ENCODE results near the gene JARID2.

The JARID2 gene

DNA sequence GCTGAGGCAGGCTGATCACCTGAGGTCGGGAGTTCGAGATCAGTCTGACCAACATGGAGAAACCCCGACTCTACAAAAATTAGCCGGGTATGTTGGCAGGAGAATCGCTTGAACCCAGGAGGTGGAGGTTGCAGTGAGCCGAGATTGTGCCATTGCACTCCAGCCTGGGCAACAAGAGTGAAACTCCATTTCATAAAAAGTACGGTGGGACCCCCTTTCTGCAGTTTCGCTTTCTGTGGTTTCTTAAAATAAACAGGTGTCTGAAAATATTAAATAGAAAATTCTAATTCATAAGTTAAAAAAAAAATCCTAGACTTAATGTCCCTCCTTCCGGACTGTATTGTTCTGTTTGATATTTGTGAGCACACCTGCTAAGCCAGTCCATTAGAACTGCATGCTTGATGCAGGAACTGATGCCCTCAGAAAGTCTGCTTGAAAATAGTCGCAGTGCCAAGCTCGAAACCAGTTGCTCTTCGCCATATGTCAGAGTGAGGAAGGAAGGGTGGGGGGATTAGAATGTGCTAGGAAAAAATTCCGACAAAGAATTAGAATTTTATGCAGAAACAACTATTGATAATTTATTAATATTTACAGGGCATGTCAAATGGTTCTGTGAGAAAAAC, 85.9 kb downstream of the JARID2 start:
- DNase-seq (ENCODE audit: low read depth in 2 of 2): no peak

GRCh38 chr6:15332446-15332845, 86.6 kb downstream of the JARID2 start:
- no peak for DNase-seq (ENCODE audit: low read depth in 2 of 2)

- no peak for DNase-seq (ENCODE audit: low read depth in 2 of 2)
Measured at GRCh38 chr6:15335385-15335784, 89.5 kb downstream of the JARID2 start.

GRCh38 chr6:15335916-15336315, 90.0 kb downstream of the JARID2 start:
- DNase-seq (ENCODE audit: low read depth in 2 of 2): no peak

- no peak for DNase-seq (ENCODE audit: low read depth in 2 of 2)
Measured at GRCh38 chr6:15336900-15337560, 91.2 kb downstream of the JARID2 start.

DNA sequence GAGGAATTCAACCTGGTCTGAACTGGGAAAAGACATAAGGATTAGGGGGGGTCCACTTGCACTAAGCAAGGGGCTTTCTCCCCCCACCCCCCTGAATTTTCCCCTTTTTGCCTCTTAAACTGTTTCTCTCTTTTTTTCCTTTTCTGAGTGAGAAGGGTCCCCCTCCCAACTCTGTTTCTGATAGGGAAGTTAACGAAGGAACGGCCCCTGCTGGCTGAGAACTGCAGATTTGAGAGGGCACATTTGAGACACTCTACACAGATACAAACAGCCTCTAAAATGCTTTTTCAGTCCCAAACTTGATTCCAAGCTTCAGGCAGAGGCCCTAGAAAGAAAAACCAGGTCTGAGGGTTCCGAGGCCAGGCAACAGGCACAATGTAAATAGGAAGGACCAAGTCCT, 91.7 kb downstream of the JARID2 start:
- DNase-seq (ENCODE audit: low read depth in 2 of 2): no peak

- no peak for DNase-seq (ENCODE audit: low read depth in 2 of 2)
Measured at GRCh38 chr6:15338476-15338875, 92.6 kb downstream of the JARID2 start.

GRCh38 chr6:15339081-15339480, 93.2 kb downstream of the JARID2 start:
- no peak for DNase-seq (ENCODE audit: low read depth in 2 of 2)

DNA sequence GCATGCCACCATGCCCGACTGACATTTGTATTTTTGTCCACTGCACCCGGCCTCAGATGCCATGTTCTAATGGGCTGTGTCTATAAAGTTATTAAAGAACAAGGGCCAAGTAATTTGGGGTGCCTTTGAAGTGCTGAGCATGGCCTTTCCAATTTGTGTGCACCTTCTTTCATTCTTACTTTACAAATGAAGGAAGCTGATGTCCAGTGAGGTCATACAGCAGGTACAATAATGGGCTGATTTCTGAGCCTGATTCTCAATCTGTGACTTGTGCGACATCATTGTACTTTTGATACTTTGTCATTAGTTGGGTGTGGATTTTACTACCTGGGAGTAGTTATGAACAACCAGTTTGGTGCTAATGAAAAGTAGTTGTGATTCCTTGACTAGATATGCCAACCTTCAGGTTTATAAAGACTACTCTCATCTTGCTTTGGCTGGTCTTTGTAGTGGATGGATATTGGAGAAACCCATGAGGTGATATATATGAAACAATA, 94.3 kb downstream of the JARID2 start:
- no peak for DNase-seq (ENCODE audit: low read depth in 2 of 2)

DNA sequence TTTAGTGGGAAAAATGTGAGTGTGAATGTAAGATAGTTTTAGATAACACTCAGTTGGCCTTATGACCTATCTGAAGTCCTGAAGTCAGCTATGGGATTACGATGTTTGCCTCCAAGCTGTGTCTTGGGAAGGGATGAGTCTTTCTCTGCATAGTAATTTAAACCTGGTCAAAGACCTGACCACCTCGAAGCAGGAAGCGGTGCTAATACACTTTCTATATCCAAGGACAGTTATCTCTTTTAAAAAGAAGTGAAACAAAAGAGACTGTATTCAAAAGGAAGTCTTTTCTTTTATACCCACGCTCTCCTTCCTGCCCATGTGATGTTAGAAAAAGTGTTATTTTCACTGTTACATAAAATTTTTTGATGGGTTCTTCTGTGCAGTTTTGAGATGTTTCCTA, 94.9 kb downstream of the JARID2 start:
- DNase-seq (ENCODE audit: low read depth in 2 of 2): no peak

DNA sequence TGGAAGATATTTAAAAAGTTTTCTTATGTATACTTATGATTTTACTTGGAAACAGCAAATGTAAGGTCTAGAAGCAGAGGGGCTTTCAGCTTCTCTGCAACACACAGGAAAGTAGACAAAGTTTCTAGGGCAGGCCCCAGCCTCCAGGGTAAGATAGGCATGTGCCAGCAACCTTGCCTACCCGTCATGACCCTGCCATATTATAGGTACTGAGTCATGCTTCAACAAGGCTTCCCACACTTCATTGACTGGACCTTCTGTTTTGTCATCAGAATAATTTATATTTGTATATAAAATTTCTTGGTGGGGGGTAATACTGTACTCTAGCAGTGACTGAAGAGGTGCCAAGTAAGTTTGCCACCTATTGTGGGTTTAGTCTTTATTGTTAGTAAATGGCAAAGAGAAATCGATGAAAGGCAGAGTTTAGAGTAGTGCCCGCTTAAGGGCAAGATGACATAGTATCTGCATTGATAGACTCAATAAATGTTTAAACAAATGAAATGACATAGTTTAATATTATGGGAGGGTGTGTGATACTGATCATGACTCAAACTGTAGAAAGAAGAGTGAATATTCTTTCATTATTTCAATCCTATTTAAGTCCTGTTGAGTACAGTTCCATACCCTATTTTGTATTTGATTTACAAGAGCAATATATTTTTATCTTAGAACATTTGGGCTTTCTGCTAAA, 95.6 kb downstream of the JARID2 start:
- DNase-seq (ENCODE audit: low read depth in 2 of 2): no peak

DNA sequence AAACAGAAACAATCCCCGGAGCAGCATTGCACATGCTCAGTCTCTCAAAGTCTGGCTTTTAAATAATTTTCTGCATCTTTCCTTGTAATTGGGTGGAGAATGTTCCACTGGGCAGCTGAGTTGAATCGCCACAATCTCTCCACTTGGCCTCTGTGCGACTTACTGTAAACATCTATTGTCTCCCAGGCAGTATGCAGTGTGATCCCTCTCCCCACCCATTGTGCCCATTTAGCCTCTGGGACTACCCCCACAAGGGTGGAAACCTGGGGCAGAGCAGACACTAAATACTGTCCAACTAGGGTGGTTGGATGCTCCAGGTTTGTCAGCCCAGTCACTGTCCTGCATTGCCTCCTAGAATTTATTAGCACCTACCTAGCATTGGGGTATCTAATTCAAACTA, 96.2 kb downstream of the JARID2 start:
- DNase-seq (ENCODE audit: low read depth in 2 of 2): no peak

DNA sequence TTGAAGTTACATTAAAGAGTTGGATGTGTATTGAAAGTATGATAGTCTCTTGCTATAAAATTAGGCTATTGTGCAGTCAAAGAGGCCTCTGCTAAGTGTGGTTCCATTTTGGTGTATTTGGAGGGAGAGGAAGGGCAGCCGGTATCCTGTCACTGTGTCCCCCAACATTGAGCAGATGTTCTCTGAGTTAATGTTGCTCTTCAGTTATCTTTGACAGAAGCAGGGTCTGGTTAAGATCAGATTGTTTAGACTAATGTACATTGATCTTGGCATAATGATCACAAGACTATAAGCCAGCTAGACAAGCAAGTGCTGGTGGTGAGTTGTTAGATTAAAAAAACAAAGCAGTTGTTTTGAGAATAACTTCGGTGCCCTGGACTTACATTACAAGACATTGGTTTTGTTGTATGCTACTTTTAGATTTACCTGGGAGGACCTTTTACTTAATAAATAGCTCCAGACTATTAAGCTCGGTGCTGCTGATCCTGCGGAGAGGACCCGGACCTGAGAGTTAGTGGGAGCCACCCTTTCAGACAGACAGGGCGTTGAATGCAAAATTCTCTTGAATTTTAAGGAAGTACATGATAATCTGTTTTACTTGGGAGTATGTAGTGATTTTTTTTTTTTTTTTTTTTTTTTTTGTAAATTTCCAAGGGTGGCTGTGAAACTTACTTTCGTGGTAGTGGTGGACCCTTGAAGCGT, 97.8 kb downstream of the JARID2 start:
- no peak for DNase-seq (ENCODE audit: low read depth in 2 of 2)

DNA sequence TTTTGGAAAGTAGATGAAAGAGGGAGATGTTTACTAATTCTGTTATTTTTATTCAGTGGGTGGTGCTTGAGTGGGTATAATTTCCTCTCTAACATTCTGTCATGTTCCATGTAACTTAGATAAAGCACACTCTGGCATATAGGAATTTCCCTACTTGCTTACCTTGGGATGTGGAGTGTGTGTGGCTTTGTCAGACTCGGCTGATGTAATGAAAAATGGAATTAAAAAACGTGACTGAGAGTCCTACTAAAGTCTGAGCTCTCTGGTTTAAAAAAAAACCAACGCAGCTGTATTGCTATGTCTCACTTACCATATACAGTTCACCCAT, 98.3 kb downstream of the JARID2 start:
- DNase-seq (ENCODE audit: low read depth in 2 of 2): no peak

- no peak for DNase-seq (ENCODE audit: low read depth in 2 of 2)
Measured at GRCh38 chr6:15344831-15345230, 99.0 kb downstream of the JARID2 start.

GRCh38 chr6:15346315-15346714, 100.4 kb downstream of the JARID2 start:
- DNase-seq (ENCODE audit: low read depth in 2 of 2): no peak

DNA sequence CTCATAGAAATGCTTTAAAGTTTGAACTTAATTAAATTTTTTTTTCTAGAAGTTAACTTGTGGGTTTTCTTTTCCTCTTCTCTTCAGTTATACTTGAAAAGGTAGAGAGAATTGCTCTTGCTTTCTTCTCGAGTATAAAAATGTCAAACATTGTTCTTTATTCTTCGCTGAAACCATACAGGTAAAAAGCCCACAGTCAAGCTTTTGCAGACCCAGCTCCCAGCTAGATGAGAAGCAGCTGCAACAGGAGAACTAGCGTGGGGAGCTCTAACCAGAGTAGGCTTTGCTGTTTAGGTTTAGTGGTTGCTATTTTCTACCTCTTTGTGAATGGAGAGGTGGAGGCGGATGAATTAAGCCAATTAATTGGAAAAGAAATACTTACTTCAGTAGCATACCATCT, 102.7 kb downstream of the JARID2 start:
- no peak for DNase-seq (ENCODE audit: low read depth in 2 of 2)

DNA sequence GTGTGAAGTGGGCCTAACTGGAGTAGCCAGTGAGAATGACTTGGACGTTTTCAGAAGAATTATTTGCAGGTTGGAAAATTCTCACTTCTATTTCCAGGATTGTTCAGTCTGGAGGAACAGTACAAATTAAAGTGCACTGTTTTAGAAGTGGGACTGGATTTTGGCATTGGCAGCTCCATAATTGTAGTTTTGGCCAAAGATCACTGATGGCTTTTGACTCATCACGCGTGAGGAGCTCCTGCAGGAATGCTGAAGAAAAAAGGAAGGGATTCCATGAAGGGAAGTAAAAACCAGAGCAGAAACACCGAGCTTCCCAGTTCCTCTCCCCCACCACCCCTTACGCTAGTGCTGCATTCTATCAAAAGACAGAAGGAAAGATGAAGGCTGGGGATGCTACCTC, 103.5 kb downstream of the JARID2 start:
- no peak for DNase-seq (ENCODE audit: low read depth in 2 of 2)

GRCh38 chr6:15350386-15351083, 104.7 kb downstream of the JARID2 start:
- no peak for DNase-seq (ENCODE audit: low read depth in 2 of 2)

GRCh38 chr6:15351631-15352030, 105.8 kb downstream of the JARID2 start:
- no peak for DNase-seq (ENCODE audit: low read depth in 2 of 2)

DNA sequence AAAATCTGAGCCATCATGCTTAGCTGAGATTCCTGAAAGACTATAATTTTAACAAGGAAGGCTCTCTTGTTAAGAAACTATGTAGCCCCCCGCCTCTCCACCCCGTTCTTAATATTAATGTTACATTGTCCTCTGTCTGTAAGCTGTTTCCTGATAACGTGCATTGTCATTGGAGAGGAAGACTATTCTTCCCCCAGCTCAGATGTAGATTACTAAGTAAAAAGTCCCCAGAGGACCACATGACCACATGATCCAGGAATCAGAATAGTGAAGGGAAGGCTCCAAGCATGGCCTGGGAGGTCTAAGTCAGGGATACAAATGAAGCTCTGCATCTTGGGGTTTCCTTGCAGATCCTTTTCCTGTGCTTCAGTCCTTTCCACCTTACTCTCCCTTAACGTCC, 106.4 kb downstream of the JARID2 start:
- DNase-seq (ENCODE audit: low read depth in 2 of 2): no peak

DNA sequence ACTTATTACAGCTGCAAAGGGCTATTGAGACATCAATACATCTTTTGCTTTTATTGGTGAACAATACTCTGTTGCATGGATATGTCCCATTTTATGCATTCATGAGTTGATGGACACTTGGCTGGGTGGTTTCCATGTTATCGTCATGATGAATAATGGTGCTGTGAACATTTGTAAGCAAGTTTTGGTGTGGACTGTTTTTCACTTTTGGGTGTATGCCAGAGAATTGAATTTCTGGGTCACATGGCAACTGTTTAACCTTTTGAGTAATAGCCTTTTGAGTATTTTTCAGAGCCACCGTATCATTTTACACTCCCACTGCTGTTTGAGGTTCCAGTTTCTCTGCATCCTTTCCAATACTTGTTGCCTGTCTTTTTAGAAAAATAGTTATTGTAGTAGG, 107.0 kb downstream of the JARID2 start:
- no peak for DNase-seq (ENCODE audit: low read depth in 2 of 2)
